HK-2 (cell line): ENCODE measurements around the gene WWC2.

Experiments
- DNase-seq: peaks from one replicate; pipeline ENCODE4 v3.0.0-alpha.2; 2018; ENCODE audit not compliant: unreplicated experiment

The WWC2 gene

DNA sequence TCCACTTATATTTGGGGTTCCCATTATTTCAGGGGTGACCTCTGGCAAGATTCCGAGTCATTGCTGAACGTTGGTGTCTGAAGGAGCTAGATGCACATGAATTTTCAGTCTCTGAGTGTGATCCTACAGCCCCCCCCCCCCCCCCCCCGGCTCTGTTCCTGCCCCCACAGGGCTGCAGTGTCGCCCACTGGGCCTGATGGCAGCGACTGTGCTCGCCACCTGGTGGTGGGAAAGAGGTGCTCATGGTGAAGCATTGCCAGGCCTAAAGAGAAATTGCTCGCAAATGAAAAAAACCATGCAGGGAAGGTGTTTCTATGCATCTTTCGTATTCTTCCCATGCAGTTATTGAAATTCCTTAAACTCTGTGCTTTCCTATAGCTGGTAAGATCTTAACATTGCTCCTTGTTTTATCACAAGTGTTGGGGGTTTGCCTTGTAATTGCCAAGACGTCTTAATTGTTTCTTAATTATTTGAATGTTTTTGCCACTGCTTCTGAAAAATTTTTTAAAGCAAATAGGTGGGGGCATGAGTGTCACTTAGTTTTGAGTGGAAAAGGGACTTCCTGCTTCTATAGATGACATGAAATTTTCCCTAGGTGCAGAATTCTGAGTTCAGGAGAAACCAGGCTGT is 157.8 kb downstream of the WWC2 start:
- peak; percentile 37 for DNase-seq

DNA sequence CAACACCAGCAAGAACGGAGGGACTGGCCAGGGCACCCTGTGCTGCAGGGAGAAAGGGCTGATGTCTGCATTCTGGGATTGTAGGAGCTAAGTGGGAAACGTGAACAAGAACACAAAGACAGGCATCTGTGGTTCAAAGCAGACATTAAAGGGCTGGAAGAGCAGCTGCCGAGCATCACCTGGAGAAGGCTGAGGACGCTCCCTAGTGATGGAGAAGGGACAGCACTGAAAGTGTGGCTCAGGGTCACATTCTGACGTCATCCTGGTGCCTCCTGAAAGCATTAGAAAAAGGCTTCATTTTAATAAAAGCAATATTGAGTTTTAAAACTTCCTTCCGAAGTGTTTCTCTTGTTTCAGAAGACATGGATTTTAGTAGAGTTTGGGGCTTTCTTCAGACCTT is 158.8 kb downstream of the WWC2 start:
- DNase-seq, result no peak

DNA sequence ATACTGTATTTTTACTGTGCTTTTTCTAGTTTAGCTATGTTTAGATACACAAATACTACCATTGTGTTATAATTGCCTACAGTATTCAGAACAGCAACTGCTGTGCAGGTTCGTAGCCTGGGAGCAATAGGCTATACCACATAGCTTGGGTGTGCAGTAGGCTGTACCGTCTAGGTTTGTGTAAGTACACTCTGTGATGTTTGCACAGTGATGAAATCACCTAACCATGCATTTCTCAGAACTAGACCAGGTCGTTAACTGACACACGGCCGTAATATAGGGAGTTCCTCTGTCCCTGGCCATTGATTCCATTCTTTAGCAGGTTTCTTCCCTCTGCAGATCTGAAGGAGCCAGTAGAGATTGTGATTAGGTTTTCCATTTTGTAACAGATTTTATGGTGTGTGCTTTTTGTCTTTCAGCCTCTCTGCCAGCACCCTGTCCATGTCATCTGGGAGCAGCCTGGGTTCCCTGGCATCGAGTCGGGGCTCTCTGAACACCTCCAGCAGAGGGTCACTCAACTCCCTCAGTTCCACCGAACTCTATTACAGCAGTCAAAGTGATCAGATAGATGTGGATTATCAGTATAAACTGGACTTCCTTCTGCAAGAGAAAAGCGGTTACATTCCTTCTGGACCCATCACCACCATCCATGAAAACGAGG is 161.6 kb downstream of the WWC2 start:
- no peak for DNase-seq

DNA sequence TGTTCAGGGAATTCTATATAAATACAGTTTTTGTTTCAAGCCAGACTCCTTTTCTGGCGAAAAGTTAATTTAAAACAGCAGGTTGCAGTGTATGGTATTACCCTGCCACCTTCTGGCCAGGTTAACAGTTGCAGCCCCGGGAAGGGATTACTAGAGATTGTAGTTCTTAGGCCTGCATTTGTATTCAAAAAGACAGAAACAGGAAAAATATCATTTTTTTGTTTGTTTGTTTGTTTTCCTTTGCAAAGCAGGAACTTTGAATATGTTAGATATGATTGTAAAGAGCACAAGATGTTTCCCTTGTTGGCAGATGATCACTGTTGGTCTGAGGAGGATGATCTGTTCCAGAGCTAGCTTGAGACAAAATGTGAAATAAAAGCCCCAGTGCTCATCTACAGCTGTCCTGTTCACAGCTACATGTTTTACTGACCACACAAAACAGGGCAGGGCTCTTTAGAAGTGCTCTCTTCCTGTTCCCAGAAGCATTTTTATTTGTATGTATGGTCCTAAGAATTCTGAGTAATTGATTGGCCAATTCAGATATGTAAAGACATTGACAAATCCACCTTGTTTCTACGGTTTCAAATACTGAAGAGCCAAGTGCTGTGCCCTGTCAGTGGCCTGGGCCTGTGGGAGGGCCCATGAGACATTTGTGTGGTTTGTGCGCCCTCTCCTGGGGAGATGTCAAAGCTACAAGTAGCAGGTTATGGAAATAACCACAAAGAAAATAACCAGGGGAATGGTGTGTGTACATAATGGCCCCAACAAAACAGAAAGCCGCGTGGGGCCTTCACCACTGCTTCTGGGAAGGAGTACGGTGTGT is 163.1 kb downstream of the WWC2 start:
- peak; percentile 75 for DNase-seq

DNA sequence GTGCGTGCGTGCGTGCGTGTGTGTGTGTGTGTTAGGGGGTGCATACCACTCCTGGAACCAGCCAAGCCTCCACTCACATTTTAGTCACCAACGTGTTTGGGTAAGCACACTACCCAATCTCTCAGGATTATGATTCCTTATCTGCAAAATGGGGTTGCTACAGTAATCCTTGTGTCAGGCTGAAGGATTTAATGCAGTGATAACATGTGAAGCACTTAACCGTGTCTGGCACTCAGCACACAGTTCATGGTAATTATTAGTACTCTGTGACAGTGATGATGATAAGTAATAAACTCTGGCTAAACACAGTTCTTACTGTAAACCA is 163.7 kb downstream of the WWC2 start:
- no peak for DNase-seq

DNA sequence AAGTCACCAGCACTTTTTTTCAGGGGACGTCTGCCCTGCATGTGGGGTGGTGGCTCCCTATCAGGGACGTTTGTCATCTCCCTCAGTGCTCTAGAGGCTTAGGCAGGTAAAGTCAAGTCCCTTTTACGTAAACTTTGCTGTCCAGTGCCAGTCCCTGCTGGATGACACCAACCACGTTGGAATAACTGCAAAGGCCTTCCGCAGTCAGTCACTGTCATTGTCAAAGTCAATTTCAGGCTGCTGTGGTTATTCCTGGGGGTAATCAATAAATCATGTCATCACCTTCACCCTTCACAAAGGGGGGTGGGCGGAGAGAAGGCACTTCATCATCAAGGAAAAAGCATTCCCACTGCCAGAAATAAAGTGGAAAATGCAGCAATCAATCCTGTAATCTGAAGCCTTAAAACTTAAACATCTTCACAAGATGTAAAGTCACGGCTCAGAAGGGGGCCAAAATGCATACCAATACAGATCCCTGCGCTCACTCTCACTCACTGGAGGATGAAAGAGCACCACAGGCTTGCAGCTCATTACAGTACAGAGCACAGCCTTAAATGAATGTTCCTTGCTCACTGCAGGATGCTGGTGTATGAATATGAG is 164.8 kb downstream of the WWC2 start:
- DNase-seq, result no peak

DNA sequence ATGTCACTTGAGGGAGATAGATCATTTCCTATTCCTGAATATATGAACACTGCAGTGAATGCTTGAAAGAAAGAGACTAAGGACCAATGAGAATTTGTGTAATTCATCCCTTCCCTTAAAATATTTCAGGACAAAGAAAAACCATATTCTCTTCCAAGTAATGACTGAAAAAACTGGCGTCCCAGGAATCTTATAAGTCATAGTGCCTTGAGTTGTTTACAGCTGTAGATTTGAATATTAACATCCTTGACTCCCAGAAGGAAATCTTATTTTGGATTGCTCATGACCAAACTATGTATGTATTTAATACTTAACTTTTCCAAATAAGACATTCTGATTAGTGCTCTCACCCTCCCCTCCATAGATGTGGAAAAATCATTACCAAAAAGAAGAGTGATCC is 165.6 kb downstream of the WWC2 start:
- DNase-seq, result no peak

DNA sequence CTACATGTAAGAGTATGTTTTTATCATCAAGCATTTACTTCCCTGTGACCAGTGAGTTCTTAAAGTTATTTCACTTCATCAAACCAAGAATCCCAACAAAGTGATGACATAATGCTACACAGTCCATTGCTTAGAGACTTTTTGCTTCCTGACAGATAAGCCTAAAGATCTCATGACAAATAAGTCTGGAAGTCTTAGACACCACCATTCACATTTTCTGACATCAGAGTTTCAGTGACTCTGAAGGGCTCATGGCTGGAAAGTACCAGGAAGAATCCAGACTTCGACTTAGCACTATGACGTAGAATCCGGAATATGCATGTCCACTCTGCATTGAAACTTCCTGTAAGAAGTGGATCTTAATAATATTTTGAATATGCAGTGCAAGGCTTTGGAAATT is 167.3 kb downstream of the WWC2 start:
- DNase-seq, result no peak

DNA sequence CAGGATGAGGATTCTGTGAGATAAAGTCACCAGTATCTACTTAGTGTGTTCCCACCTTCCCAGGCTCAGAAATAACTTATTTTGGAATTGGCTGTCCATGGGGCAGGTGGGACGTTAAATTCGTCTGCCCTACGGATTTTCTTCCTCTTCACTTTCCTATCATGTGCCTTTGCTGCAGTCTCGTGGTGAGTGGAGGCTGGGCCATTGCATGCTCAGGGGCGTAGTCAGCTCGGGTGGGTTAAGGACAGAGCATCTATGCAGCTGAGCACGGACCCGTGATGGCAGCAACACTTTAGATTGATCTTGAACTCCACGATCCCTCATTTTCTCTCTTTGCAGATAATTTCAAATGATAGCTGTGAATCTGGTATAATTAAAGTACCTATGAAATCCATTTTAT is 169.5 kb downstream of the WWC2 start:
- DNase-seq, result no peak

DNA sequence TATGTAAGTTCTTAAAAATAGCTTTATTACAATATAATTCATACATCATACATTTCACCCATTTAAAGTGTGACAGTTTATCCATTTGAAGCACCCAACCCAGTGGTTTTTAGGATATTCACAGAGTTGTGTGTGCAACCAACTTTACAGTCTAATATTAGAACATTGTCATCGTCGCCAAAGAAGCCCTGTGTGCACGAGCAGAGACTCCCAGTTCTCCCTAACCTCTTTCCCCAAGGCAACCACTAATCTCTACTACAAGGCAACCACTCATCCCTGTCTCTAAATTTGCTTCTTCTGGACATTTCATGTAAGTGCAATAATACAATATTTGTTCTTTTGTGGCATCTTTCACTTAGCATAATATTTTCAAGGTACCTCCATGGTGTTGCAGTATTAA is 173.3 kb downstream of the WWC2 start:
- no peak for DNase-seq

DNA sequence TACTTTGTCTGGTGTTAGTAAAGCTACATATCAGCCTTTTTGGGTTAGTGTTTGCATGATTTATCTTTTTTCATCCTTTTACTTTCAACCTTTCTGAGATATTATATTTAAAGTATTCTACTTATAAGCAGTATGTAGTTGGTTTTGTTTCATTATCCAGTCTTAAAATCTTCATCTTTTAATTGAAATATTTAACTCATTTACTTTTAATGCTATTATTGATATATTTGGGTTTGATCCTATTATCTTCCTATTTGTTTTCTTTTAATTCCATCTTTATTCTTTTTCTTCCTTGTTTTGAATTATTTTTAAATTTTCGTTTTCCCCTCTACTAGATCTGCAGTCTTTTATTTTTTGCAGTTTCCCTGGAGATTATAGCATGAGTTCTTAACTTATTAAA is 177.0 kb downstream of the WWC2 start:
- no peak for DNase-seq

DNA sequence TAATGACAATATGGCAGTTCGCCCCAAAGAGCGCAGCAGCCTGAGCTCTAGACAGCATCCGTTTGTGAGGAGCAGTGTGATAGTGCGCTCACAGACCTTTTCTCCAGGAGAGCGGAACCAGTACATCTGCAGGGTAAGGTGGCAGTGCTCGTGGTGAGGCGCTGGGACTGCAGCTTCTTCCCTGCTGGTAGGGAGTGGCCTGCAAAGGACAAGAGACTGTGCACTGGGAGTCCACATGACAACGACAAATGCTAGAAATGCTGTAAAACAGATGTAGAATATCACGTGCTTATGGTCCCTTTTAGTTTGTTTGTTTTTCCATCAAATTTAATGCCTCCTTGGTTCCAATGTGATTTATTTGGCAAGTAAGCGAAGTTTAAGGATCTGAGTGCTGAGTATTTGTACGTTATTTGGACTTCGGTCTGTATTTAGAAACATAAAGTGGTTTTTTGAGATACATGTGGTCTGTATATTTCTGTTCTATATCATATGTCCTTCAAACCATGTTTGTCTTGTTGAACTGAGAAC is 185.3 kb downstream of the WWC2 start:
- no peak for DNase-seq

DNA sequence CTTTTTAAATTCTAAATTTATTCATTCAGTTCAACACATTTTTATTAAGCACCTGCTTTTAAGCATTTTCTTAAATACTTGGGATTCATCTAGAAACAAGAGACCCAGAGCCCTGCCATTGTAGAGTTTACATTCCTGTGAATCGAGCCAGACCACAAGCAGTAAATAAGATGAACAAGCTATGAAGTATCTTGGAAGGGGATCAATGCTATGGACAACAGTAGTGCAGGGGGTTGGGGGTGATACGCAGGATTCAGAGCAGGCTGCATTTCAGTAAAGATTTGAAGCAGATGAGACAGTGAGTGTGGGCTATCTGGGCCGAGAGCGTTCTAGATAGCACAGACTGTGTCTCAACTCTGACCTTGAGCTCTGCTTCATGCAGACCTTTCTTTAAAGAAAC is 185.9 kb downstream of the WWC2 start:
- no peak for DNase-seq

DNA sequence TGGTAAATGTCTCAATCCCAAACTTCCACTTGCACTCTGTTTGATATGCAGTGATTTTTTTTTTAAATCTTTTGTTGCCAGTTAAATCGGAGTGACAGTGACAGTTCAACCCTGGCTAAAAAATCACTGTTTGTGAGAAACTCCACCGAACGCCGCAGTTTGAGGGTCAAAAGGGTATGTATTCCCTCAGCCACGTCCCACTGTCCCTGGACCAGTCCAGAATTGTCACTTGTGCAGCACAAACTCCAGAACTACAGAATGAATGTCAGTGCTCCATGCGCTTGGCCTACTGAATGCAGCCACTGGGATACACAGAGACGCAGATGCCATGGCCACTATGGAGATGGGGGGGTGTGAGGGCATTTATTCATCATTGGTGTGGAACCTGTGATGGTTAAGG is 186.8 kb downstream of the WWC2 start:
- no peak for DNase-seq

DNA sequence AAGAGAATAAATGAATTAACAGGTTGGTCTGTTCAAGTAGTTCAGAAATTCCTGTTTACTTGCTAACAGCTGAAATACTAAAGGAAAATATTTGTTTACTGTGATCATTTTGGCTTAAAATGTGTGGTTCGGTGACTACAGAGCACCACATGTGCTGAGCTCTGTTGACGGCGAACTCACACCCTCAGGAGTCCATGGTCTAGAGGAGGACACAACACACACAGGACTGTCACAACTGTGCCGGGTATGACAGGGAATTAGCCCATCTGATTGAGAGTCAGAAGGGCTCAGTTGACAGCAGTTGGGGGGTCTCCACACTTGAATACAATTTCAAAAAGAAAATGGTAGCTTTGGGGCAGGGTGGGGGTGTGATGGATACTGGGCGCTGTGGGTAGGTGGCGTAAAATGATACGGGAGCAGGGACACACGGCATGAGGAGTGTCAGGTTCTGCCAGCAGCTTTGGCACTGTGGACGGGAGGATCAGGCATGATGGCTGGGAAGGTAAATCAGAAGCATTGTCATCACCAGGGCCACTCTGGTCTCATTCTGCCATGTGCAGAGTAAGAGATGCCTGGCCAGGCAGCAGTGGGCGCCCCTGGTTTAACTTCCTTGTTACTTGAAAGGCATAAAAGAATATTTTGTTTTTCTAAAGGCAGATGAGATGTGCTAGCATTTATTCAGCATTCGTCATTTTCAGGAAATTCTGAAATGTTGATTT is 187.7 kb downstream of the WWC2 start:
- no peak for DNase-seq

DNA sequence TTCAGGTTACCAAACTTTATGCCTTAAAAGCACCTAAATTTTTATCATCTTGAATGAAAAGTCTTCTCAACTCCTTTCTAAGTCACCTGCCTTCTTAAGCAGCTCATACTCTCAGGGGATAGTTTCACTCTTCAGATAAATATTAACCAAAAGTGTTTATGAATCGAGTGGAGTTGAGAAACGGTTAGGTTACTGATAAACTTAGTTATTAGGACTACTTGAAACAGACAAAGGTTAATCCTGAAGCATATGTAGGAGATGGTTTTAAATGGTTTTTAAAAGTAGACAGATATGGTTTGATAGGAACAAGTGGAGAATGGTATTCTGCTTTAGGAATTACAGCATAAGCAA is 188.2 kb downstream of the WWC2 start:
- no peak for DNase-seq

DNA sequence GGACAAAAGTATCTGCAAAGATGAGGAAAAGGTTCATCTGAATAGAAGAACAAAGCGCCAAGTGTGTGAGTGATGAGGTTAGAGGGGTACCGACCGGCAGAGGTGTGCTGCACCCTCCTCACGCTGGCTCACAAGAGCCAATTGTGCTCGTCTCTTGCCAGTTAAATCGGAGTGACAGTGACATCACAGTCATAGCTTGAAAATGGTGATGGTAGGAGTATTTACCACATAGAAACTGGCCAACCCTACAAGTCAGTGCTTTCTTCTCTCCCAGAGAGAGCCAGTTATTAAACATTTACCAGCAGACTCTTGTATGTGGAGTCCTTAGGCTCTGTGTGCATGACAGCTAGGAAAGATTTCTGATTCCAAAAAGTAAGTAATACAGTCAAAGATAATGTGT is 188.6 kb downstream of the WWC2 start:
- no peak for DNase-seq

DNA sequence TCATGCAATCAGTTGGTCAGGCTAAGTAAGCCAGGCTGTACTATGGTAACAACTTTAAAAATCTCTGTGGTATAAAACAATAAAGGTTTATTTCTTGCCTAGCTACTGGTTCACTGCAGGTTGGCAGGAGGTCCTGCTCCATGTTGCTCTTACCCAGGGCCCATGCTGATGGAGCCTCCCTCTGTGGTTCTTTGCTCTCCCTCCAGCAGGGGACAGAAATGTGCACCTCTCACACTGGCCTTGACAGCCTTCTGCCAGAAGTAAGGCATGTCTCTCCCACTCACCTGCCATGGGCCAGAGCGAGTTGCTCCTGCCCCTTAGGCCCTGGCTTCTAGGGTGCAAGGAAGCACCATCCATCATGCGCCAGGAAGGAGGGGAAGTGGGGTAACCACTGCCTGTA is 189.9 kb downstream of the WWC2 start:
- DNase-seq, result no peak

DNA sequence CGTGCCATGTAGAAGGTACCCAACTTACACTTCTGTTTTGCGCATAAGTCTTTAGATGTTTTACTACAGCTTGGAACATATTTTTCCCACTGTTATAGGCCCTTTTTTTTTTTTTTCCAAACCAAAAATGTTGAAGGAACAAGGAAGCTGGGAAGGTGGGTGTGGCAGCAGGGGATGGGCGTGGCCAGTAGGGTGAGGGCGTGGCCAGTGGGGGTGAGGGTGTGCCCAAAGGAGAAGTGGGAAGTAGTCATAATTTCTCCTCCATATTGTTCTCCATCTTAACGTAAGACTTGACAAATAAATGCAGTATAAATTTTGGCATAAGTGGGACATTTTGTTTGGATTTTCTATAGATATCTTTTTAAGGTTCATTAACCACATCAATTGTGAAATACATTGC is 190.6 kb downstream of the WWC2 start:
- DNase-seq, result no peak

DNA sequence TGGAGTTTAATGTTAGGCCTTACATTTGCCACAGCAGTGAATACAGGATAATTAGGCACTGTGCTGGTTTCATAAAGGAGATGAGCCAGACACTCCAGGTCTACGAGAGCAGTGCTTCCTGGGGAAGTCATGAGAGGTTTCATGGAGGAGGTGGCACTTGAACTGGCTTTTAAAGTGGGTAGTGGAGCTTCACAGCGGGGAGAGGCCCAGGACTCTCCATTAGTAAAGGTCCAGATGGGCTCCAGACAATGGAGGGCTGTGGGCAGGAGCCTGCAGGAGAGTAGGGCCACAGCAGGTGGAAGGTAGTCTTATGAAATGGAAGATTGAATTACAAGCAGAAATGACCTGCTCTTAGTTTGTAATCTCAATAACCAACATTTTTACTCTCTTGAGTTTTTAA is 192.0 kb downstream of the WWC2 start:
- DNase-seq, result no peak

DNA sequence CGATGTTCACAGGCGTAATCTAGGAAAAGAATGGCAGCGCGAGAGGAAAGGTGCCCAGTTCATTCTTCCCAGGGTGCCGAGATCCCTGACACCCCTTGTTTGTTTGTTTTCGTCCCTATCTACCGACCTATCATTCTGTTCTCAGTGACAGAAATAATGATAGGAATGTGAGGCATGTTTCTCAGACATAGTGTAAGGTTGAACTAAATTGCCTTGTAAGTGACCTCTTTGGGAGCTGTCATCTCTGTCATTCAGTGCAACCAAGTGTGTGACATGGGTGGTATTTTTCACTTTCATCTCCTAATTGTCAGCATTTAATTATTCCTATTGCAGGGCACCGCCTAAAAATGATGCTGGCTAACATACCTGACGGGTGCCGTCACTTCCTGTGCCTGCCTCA is 196.7 kb downstream of the WWC2 start:
- no peak for DNase-seq

DNA sequence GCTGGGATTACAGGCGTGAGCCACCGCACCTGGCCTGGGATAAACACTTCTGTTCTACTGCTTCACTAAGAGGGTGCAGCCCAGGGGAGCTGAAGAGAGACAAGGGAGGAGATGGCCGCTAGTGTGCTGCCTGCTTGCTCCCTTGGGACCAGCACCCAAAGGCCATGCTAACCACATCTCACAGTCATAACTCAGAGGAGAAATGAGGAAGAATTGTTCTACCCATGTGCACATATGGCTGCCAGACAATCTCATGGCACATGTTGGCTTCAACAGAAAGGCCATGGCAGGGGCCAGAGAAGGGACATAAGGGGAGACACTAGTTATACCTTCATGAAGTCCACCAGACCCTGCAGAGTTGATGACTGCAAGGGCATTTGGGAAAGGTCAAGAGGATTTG is 198.6 kb downstream of the WWC2 start:
- DNase-seq, result no peak
